Activated naive CD8-positive, alpha-beta T cell (primary cell): ENCODE results near the gene C2CD4C.

Experiments used
- H3K27ac Mint-ChIP-seq: one replicate; pipeline ENCODE4 v1.8.0; 2021; ENCODE audit warnings: mixed read lengths
- H3K27me3 Mint-ChIP-seq: one replicate; pipeline ENCODE4 v1.8.0; 2021; ENCODE audit warnings: mixed read lengths
- H3K36me3 Mint-ChIP-seq: one replicate; pipeline ENCODE4 v1.8.0; 2021; ENCODE audit warnings: mixed read lengths
- H3K4me1 Mint-ChIP-seq: one replicate; pipeline ENCODE4 v1.8.0; 2021; ENCODE audit warnings: low read depth, mixed read lengths
- H3K4me3 Mint-ChIP-seq: one replicate; pipeline ENCODE4 v1.8.0; 2021; ENCODE audit warnings: mild to moderate bottlenecking, mixed read lengths
- H3K9me3 Mint-ChIP-seq: one replicate; pipeline ENCODE4 v1.8.0; 2021; ENCODE audit warnings: low read depth, mixed read lengths

Gene C2CD4C

DNA sequence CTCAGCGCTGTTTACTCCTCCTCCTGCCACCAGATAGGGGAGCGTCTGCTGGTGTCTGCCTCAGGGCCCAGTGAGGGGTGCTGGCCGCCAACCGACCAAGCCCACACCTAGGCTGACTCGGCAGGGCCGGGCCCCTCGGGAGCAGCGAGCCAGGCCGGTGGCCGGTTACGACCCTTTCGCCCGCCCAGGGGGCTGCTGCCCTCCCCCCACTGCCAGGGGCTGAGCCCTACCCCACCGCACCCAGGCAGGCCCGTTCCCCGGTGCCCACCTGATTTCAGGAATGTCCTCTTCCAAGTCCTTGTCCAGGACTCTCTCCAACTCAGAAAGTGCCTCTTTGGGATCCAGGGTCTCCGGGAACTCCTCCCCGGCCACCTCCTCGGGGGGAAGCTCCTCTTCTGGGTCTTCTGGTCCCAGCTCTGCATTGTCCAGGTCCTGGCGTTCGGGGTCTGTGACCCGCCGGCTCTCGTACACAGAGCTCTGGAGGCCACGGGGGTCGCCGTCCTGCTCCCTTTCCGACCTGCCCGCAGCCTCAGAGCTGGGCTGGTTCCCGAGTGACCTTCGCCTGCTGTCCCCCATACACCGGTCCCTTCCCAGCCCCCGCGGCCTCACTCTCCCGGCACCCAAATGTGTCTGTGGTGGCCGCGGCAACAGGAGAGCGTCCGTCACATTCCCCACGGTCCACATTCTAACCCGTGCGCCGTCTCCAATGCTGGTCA, 33.4 kb downstream of the C2CD4C start:
- Mint-ChIP-seq H3K9me3 (no peaks in the 10 kb centered on the region), H3K27me3 (peaks cover 8% of the 10 kb centered on the region), H3K4me3 (no peak overlapping the region), H3K36me3 (no peaks in the 10 kb centered on the region), H3K27ac (no peak overlapping the region), H3K4me1 (peaks cover 3% of the 10 kb centered on the region)

DNA sequence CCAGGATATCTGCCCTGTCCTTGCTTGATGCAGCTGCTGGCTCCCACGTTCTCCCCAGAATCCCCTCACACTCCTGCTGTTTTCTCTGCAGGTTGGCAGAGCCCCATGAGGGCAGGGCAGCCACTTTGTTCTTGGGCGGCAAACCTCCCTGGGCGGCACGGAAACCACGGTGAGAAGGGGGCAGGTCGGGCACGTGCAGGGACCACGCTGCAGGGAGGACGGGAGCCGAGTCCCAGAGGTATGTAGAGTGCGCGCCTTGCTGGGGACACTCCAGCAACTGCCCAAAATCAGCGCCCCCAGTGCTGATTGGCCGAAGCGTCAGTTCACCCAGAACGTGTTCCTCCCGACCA, 34.1 kb downstream of the C2CD4C start:
- H3K36me3 Mint-ChIP-seq = no peaks in the 10 kb centered on the region
- no peak overlapping the region for H3K27ac Mint-ChIP-seq
- no peaks in the 10 kb centered on the region for H3K9me3 Mint-ChIP-seq
- H3K4me1 Mint-ChIP-seq = peaks cover 3% of the 10 kb centered on the region
- peaks cover 8% of the 10 kb centered on the region for H3K27me3 Mint-ChIP-seq
- H3K4me3 Mint-ChIP-seq = no peak overlapping the region

DNA sequence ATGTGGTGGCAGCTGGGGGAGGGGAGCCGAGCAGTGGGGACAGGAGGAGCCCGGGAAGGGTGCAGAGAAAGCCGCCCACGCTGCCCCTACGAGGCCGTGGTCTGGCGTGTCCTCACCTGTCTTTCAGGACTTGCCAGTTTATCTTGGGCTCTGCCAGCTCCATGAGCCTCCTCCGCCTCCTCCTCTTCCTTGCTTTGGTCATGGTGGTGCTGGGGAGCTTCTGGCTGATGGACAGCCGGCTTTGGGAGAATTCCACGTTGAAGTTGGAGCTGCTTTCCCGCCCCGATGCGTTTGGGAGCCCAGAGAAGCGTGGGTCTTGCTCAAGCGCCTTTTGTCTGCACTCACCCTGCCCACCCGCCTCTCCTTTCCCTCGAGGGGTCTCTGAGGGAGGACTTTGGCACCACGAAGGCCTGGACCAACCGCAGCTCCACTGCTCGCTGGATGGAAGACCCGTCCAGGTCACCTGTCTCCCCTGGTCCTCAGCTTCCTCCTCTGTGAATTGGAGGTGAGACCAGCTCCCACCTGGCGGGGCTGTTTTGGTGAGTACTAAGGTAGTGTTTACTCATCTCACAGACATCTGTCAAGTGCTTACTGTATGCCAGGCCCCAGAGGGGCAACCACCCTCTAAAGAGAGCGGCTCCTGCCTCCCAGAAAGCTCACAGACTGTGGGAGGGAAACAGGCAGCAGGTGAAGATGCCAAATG, 34.6 kb downstream of the C2CD4C start:
- Mint-ChIP-seq H3K4me3 (no peak overlapping the region), H3K27ac (no peak overlapping the region)

DNA sequence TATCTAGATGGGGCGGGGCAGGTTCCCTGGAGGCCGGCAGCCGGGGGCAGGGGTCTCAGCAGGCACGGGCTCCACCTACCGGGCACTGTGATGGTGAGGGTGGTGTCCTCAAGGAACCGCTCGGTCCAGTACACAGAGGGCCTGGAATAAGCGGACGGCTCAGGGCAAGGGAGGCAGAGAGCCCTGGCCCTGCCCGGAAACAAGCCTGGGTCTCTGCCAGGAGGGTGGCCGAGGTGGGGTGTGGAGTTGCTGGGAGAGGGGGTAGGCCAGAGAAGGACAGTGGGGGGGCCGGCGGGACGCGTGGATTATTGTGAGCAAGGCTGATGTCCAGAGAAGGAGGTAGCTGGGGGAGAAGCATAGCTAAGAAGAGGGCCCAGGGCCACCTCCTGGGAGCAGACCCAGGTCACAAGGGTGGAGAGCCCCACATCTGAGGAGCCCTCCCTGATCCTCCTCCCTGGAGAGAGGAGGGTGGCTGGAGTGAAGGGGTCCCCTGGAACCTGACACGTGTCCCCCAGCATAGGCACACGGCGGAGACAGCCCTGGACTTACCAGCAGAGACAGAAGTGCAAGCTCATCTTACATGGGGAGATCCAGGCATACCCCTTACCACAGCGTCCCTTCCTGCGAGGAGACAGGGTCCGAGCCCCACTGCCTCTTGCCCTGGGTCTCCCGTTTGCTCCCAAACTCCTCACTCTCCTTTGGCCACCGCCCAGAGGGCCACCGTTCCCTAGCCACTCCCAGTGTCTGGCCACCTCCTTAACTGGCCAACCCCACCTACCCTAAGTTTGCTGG, 35.4 kb downstream of the C2CD4C start:
- H3K27ac Mint-ChIP-seq = no peak overlapping the region
- H3K4me1 Mint-ChIP-seq = peaks cover 3% of the 10 kb centered on the region
- no peaks in the 10 kb centered on the region for H3K9me3 Mint-ChIP-seq
- peaks cover 10% of the 10 kb centered on the region for H3K27me3 Mint-ChIP-seq
- H3K36me3 Mint-ChIP-seq = no peaks in the 10 kb centered on the region
- no peak overlapping the region for H3K4me3 Mint-ChIP-seq

More for the DNA sequence above, 34.6 kb downstream of the C2CD4C start:
- Mint-ChIP-seq H3K36me3 (no peaks in the 10 kb centered on the region), H3K27me3 (peaks cover 8% of the 10 kb centered on the region), H3K9me3 (no peaks in the 10 kb centered on the region), H3K4me1 (peaks cover 3% of the 10 kb centered on the region)

DNA sequence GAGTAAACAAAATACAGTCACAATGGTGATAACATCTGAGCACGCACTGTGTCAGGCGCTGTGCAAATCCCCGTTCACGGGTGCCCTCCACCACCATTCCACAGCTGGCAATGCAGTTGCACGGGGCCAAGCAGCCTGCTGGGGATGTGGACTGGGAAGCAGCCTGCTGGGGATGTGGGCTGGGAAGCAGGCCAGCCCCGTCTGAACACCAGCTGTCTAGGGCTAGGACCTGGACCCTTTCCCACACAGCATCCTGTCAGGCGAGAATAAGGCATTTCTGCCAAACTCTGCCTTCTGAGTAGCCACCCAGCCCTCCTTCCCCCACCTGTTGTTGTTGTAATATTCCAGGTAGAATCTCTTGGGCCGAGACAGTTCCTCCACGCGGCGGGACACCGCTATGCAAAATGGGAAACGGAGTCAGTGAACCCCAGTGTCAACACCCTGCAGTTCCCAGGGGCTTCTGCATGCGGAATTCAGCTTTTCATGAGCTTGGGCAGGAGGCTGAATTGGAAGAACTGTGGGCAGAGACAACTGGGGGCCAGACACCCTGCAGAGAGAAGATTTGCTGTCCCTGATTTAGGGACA, 36.5 kb downstream of the C2CD4C start:
- Mint-ChIP-seq H3K4me3 (no peak overlapping the region), H3K36me3 (no peaks in the 10 kb centered on the region), H3K4me1 (no peaks in the 10 kb centered on the region), H3K27ac (no peak overlapping the region), H3K9me3 (no peaks in the 10 kb centered on the region), H3K27me3 (peaks cover 9% of the 10 kb centered on the region)

DNA sequence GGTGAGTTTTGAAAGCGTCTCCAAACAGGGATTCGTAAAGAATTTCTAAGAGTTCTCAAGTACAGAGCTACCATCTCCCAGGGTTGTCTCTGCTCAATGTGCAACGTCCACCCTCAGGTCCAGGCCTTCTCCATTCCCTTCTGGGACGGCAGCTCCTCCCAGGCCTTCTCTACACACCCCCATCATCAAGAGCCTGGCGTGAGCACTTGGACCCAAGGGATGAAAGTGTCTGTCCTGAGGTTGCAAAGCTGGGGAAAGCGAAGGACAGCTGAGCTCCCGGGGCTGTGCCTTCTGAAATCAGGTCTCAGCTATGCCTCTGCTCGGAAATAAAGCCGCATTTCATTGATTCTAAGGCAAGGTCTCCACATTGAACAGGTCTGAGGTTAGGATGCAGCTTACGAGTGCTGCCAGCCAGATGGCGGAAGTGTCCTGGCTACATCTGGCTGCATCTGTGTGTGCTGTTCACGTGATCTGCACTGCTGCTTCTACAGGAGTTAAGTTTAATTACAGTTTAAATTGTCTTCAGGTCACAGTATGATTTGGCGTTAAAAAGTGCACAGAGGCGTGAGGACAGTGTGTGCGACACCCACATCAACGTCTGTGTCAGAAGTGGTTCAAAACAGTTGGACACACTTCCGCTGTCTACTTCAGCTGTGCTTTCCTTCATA, 37.3 kb downstream of the C2CD4C start:
- H3K4me1 Mint-ChIP-seq = no peaks in the 10 kb centered on the region
- H3K27ac Mint-ChIP-seq = no peak overlapping the region
- no peaks in the 10 kb centered on the region for H3K9me3 Mint-ChIP-seq
- H3K27me3 Mint-ChIP-seq = peaks cover 15% of the 10 kb centered on the region
- no peaks in the 10 kb centered on the region for H3K36me3 Mint-ChIP-seq
- no peak overlapping the region for H3K4me3 Mint-ChIP-seq

DNA sequence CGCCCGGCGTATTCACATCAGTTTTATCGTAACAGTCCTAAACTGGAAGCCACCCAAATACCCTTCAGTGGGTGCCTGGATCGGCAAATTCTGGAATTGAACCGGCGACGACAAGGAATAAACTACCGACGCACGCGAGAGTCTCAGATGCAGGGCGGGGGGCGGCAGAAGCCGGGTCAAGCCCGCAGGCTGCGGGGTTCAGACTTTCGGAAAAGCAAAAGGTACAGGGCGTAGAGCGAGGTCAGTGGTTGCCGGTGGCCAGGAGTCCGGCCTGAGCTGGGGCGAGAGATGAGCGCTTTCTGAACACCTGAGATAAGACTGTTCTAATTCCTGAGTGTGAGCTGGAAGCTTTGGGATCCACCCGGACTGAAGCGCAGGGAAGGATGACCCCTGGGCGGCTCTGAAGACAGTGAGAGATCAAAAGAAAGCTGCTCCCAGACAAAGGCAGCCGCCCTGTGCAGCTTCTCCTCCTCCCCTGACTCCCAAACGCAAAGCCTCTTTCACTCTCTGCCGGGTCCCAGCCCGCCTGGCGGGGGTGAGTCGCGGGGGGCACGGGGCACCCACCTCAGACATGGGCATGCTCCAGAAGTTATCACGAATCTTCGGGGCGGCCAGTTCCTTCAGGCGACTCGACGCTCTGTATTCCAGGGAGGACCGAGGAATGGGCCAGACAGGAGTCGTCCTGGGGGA, 38.2 kb downstream of the C2CD4C start:
- no peaks in the 10 kb centered on the region for H3K4me1 Mint-ChIP-seq
- no peaks in the 10 kb centered on the region for H3K9me3 Mint-ChIP-seq
- H3K27me3 Mint-ChIP-seq = peaks cover 17% of the 10 kb centered on the region
- H3K27ac Mint-ChIP-seq = no peak overlapping the region
- no peak overlapping the region for H3K4me3 Mint-ChIP-seq
- H3K36me3 Mint-ChIP-seq = no peaks in the 10 kb centered on the region

DNA sequence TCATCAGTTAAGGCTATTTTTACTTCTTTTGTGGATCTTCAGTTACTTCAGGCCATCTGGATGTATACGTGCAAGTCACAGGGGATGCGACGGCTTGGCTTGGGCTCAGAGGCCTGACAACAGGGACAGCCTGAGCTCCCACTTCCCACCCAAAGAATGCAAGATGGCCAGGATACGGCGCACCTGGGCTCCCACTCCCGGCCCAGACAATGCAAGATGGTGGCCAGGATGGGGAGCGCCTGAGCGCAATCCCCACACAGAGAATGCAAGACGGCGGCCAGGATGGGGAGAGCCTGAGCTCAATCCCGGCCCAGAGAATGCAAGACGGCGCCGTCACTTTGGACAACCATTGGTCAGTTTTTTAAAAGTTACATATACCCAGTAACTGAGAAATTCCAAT, 39.1 kb downstream of the C2CD4C start:
- H3K4me3 Mint-ChIP-seq = no peak overlapping the region
- no peaks in the 10 kb centered on the region for H3K36me3 Mint-ChIP-seq
- H3K4me1 Mint-ChIP-seq = no peaks in the 10 kb centered on the region
- H3K27me3 Mint-ChIP-seq = peaks cover 17% of the 10 kb centered on the region
- H3K9me3 Mint-ChIP-seq = no peaks in the 10 kb centered on the region
- no peak overlapping the region for H3K27ac Mint-ChIP-seq

DNA sequence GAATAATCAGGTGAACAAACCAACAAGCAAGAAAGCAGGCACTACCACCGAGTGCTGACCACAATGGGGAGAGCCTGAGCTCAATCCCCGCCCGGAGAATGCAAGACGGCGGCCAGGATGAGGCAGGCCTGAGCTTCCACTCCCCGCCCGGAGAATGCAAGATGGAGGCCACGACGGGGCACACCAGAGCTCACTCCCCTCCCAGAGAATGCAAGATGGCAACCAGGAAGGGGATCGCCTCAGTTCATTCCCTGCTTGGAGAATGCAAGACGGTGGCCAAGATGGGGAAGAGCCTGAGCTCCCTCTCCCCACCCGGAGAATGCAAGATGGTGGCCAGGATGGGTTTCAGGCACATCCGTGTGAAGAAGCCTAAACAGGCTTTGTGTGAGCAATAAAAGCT, 39.7 kb downstream of the C2CD4C start:
- no peaks in the 10 kb centered on the region for H3K9me3 Mint-ChIP-seq
- H3K36me3 Mint-ChIP-seq = no peaks in the 10 kb centered on the region
- H3K4me1 Mint-ChIP-seq = no peaks in the 10 kb centered on the region
- peaks cover 17% of the 10 kb centered on the region for H3K27me3 Mint-ChIP-seq
- H3K27ac Mint-ChIP-seq = no peak overlapping the region
- no peak overlapping the region for H3K4me3 Mint-ChIP-seq

DNA sequence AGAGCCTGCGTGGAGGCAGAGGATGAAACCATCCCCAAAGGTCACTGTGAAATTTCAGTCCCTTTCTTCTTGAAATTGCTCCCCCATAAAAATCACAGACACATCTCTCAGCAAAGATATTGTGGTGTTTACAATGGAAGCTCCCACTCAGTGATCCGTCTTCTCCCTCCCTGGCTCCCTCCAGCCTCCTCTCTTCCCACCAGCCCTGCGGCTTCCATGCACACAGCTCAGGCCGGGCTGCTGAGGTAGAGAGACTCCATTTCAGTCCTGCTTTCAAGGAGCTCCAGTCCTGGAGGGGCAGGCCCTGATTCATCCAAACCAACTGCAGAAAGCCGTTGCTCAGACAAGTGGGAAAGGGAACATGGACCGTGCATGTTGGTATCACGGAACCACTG, 40.3 kb downstream of the C2CD4C start:
- Mint-ChIP-seq H3K9me3 (no peaks in the 10 kb centered on the region), H3K27ac (no peak overlapping the region), H3K4me1 (no peaks in the 10 kb centered on the region), H3K36me3 (no peaks in the 10 kb centered on the region), H3K4me3 (no peak overlapping the region), H3K27me3 (peaks cover 17% of the 10 kb centered on the region)

DNA sequence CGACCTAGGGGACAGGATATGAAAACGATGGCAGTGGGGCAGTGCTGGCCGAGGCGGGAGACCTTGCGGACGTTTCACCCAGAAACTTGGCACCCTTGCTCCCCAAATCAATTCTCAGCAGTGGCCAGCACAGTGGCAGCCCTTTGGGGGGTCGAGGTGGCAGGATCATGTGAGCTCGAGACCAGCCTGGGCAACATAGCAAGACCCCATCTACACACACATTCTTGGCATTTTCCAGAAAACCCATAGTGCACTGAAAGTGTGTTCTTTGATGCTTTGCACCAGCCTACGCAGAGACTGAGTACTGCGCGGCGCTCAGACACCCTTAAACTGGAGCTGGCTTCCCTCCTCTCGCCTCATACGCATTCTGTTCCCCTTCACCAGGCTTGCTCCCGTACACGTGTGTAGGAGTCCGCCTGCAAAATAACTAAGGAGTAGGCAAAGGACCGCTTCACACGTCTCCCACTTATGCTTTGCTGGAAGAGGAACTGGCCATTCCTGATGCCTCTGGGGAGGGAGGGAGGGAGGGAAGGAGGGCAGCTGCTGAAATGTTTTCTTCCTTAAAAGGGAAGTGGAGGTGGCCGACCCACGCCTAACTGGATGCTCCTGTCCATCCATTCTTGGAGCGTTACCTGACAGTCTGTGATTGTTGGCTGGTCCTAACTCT, 40.9 kb downstream of the C2CD4C start:
- H3K9me3 Mint-ChIP-seq = no peaks in the 10 kb centered on the region
- H3K27ac Mint-ChIP-seq = no peak overlapping the region
- H3K27me3 Mint-ChIP-seq = peaks cover 17% of the 10 kb centered on the region
- no peaks in the 10 kb centered on the region for H3K4me1 Mint-ChIP-seq
- no peak overlapping the region for H3K4me3 Mint-ChIP-seq
- no peaks in the 10 kb centered on the region for H3K36me3 Mint-ChIP-seq

DNA sequence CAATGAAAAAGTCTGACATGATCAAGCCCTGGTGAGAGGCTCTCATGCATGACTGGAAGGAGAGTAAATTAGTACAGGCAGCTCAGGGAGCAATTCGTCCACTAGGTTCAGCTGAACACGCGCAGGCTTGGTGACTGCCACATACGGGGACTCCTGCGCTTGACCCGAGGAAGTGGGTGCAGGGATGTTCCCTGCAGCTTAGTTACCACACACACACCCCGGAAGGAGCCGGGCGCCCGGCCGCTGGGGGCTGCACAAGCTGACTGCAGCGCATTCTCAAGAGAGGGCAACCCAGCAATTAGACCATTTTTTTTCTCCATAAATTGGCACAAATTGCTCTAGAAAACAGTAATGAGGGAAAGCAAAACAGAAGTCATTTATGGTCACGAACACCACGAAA, 41.4 kb downstream of the C2CD4C start:
- H3K27ac Mint-ChIP-seq = no peak overlapping the region
- H3K4me1 Mint-ChIP-seq = no peaks in the 10 kb centered on the region
- no peaks in the 10 kb centered on the region for H3K9me3 Mint-ChIP-seq
- peaks cover 17% of the 10 kb centered on the region for H3K27me3 Mint-ChIP-seq
- H3K4me3 Mint-ChIP-seq = no peak overlapping the region
- H3K36me3 Mint-ChIP-seq = no peaks in the 10 kb centered on the region

DNA sequence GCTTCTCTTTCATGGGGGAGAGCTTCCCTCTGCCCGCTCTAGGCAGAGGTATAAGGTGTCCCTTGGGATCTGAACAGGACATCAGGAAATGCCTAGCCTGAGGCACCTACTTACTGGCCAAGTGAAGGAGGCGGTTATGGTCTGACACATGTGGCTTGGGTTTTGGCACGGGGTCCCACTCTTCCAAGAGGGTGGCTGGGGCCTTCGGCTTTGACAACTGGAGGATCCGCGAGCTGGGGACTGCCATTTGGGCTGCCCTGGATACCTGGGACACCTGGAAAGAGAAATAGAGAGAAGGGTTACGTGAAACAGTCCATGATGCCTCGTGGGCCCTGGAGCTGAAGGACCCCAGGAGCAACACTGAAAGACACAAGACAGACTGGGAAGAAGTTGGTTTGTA, 42.0 kb downstream of the C2CD4C start:
- Mint-ChIP-seq H3K27ac (no peak overlapping the region), H3K9me3 (no peaks in the 10 kb centered on the region), H3K4me1 (no peaks in the 10 kb centered on the region), H3K4me3 (no peak overlapping the region), H3K27me3 (peaks cover 16% of the 10 kb centered on the region), H3K36me3 (no peaks in the 10 kb centered on the region)
